T-helper 2 cell treated with Interferon-gamma antibody and Interleukin-4, amounts not matched to agents 5 μg/mL and 100 μg/mL, for 36 hours (primary cell): Measurements from ENCODE around the gene GARIN5A.

ENCODE experiments used
- DNase-seq: peaks from one replicate; pipeline ENCODE4 v3.0.0; 2021; ENCODE audit warnings: low spot score
- H3K27ac Mint-ChIP-seq: one replicate; pipeline ENCODE4 v1.8.0; 2021; ENCODE audit warnings: mild to moderate bottlenecking, mixed read lengths
- H3K27me3 Mint-ChIP-seq: one replicate; pipeline ENCODE4 v1.8.0; 2021; ENCODE audit warnings: low read depth, mixed read lengths
- H3K36me3 Mint-ChIP-seq: one replicate; pipeline ENCODE4 v1.8.0; 2021; ENCODE audit warnings: low read depth, mixed read lengths
- H3K4me1 Mint-ChIP-seq: one replicate; pipeline ENCODE4 v1.8.0; 2021; ENCODE audit warnings: low read depth, mixed read lengths
- H3K4me3 Mint-ChIP-seq: one replicate; pipeline ENCODE4 v1.8.0; 2022; ENCODE audit warnings: mild to moderate bottlenecking, moderate library complexity, mixed read lengths
- H3K9me3 Mint-ChIP-seq: one replicate; pipeline ENCODE4 v1.8.0; 2021; ENCODE audit warnings: mixed read lengths

The GARIN5A gene

DNA sequence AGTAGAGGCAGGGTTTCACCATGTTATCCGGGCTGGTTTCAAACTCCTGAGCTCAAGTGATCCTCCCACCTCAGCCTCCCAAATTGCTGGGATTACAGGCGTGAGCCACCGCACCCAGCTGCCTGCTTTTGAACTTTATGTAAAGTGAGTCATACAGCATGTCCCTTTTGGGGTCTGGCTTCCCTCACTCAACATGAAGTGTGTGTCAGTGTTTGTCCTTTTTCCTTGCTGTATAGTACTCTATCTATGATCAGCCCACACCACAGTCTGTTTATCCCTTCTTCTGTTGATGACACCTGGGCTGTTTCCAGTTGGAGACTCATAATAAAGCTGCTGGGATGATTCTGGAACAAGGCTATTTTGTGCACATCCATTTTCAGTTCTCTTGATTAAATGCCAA lies 55.8 kb downstream of the GARIN5A start:
- Mint-ChIP-seq H3K27me3 (peaks cover 12% of the 10 kb centered on the region), H3K27ac (no peak overlapping the region)

DNA sequence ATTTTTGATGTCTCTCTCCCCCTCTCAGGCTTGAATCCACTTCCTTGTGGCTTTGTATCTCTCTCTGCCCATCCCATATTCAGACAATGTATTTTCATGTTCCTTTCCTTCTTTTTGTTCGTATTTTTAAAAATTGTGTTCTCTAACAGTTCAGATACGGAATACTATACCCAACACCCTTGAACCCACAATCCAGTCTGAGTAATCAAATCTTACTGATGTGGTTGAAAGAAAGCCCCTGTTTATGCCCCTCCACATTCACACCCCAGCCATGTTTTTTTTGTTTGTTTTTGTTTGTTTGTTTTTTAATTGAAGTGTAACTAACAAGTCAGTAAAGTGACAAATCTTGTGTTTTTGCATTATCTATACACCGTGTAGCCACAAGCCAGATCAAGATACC lies 56.5 kb downstream of the GARIN5A start:
- Mint-ChIP-seq H3K4me3 (no peak overlapping the region), H3K27me3 (peaks cover 12% of the 10 kb centered on the region), H3K9me3 (no peaks in the 10 kb centered on the region), H3K36me3 (peaks cover 3% of the 10 kb centered on the region), H3K4me1 (peaks cover 4% of the 10 kb centered on the region), H3K27ac (no peak overlapping the region)
- DNase-seq: no peak

More for the DNA sequence above, 55.8 kb downstream of the GARIN5A start:
- H3K36me3 Mint-ChIP-seq: peaks cover 3% of the 10 kb centered on the region
- H3K9me3 Mint-ChIP-seq: no peaks in the 10 kb centered on the region
- H3K4me1 Mint-ChIP-seq: peaks cover 4% of the 10 kb centered on the region
- no peak for DNase-seq
- H3K4me3 Mint-ChIP-seq: no peak overlapping the region

DNA sequence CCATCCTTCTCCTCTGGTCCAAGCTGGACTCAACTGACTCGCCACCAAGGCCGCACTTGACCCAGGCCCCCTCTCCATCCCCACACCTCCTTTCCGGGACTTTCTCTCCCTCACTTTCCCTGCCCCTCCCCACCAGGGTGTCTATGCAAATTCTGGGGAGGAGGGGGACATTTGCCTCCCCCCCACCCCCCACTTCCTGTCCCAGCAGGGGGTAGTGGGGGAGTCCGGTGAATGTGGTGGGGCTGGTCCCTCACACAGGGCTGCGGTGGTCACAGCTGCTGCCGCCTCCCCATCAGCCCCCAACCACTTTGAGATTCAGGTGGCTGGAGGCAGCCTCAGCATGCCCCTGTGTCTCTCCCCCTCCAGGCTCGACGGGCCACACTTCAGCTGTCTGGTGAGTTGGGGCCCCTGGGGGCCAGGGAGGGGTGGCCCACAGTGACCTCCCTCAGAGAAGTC lies 57.0 kb downstream of the GARIN5A start:
- Mint-ChIP-seq H3K36me3 (peaks cover 5% of the 10 kb centered on the region), H3K4me3 (no peak overlapping the region), H3K9me3 (no peaks in the 10 kb centered on the region), H3K27me3 (peaks cover 12% of the 10 kb centered on the region), H3K4me1 (peaks cover 4% of the 10 kb centered on the region), H3K27ac (no peak overlapping the region)
- DNase-seq: no peak

DNA sequence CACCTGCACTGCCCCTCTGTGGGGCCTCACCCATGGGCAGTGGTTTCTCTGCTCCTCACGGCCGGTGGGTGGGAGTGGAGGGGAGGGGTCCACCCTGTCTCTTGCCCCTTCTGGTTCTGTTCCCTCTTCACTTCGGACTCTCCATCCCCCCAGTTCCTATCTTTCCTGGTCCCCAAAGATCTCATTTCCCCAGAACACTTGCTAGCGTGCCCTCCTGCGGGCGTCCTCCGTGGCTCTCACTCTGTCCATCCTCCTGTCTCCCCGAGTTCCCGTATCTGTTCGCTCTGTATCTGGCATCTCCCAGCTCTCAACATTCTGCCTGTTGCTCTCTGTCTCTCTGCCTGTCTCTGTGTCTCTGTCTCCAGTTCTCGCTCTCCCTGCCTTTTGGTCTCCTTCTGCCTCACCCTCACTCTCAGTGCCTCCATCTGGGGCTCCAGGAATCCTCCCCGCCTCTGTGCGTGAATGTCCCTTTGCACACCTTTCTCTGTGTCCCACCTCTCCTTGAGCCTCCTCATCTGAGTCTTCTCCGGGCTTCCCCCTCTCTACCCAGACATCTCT lies 57.5 kb downstream of the GARIN5A start:
- DNase-seq: no peak
- peak overlapping the region; percentile 22 for H3K27ac Mint-ChIP-seq
- H3K27me3 Mint-ChIP-seq: peaks cover 12% of the 10 kb centered on the region
- H3K36me3 Mint-ChIP-seq: peaks cover 9% of the 10 kb centered on the region
- no peak overlapping the region for H3K4me3 Mint-ChIP-seq
- H3K9me3 Mint-ChIP-seq: no peaks in the 10 kb centered on the region
- peaks cover 4% of the 10 kb centered on the region for H3K4me1 Mint-ChIP-seq

DNA sequence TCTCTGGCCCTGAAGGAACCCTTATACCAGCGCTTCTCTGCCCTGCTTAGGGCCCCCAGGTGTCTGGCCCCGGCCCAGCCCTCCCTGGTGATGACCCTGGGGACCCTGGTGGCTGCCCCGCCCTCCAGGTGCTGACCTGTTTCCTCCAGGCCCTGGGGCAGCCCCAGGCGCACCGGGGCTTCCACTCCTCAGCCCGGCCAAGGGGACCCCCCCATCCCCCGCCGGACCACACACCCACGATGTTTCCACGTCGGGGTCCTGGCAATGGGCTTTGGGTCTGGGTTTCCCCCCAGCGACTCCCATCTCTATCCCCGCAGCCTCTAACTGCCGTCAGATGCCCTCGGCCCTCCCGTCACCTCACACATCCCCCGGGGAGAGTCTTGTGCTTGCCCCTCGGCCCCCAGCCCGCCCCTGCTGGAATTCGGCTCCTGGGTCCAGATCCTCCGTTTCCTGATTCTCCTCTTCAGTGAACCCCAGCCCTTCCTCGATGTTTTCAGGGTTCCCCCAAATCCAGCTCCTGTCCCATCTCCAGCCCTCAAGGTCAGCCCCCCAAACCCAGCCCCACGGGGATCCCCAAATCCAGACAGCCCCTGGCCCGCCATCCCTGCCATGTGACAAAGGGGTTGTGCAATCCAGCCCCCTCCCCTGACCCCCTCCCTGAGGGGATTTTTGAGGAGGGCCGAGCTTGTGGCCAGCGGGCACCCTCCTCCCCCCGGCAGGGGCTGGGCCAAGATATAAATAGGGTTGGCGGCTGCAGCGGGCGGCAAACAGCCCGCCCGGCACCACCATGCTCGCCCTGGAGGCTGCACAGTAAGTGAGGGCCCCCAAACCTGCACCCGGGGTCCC lies 58.2 kb downstream of the GARIN5A start, which contains the start of gene SPIB:
Gene SPIB (plus strand): TSS at position 763 of the 846 bp plus-strand sequence. CDS start 25 bp downstream, at position 788.
- Mint-ChIP-seq H3K4me3 (no peak within 1 kb of the TSS), H3K4me1 (peaks cover 4% of the 10 kb centered on the region), H3K27ac (peak within 1 kb of the TSS; percentile 22), H3K36me3 (peaks cover 13% of the 10 kb centered on the region), H3K9me3 (no peaks in the 10 kb centered on the region), H3K27me3 (peaks cover 12% of the 10 kb centered on the region)
- no peak for DNase-seq

DNA sequence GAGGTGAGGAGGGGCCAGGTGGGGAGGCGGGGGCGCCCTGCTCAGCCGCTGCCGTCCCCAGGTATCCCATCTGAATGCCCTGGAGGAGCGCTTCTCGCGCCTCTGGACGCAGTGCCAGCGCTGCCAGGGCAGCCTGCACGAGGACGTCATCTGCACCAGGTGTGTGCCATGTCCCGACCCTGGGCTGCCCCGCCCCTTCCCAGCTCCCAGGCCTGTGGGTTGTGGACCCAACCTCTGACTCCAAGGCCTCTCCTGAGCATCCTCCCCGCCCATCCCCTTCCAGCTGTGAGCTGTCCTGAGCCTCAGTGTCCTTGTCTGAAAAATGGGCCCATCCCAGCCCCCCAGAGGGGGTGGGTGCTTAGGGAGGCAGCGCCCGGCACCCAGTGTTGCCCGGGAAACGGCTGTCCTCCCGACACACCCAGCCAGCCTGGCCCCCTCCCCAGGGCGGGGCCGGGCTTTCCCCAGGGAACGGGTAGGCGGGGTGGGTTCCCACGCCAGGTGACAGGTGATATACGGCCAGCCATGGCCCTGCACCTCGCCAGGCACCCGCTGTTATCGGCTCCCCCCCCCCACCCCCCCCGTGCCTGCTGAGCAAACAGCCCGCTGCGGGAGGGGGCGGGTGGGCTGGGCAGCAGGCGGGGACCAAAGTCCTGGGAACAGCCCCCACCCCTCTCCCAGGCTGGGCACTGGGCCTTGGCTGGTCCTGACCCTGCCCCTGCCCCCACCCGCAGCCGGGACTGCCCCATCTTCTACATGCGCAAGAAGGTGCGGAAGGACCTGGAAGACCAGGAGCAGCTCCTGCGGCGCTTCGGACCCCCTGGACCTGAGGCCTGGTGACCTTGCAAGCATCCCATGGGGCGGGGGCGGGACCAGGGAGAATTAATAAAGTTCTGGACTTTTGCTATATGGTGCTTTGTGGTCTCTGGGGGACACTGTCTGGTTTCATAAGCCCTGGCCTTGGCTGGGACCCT lies 59.3 kb downstream of the GARIN5A start:
- Mint-ChIP-seq H3K27ac (no peak overlapping the region), H3K4me1 (peaks cover 4% of the 10 kb centered on the region), H3K27me3 (peaks cover 12% of the 10 kb centered on the region), H3K36me3 (peaks cover 17% of the 10 kb centered on the region), H3K4me3 (no peak overlapping the region), H3K9me3 (no peaks in the 10 kb centered on the region)
- no peak for DNase-seq
